ENCODE results near the gene OR2G2.

The OR2G2 gene

GRCh38 chr1:247588060-247588459 is at the start of gene OR2G2:
Gene OR2G2, plus strand, starts transcription at chr1:247588360. Its CDS starts 0 bp downstream, at chr1:247588360.
- no peak for DNase-seq

GRCh38 chr1:247538561-247538960 is 49.6 kb upstream of the OR2G2 start:
- no peak for DNase-seq

GRCh38 chr1:247539215-247539614 is 48.9 kb upstream of the OR2G2 start:
- DNase-seq, result no peak

GRCh38 chr1:247540581-247540980 is 47.6 kb upstream of the OR2G2 start:
- DNase-seq, result no peak

DNA sequence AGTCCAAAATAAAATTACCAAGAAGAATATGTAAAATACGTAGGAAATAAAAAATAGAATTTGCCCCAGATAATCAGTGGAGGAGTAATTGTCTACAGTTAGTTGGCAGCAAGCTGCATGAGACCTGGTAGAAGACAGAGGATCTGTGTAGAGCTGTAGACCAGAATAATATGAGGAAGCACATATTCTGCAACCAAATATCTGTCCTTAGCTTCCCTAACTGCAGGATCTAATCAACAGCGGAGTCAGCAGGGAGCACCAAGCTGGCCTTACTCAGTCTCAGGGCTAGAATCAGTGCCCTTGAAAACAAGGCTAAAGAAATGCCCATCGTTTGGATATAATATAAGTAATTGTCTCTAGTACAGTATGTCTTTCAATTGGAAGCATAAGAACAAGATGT is 45.3 kb upstream of the OR2G2 start:
- no peak for DNase-seq

- DNase-seq, result no peak
These were observed 40.1 kb upstream of the OR2G2 start for GRCh38 chr1:247548092-247548491.

DNA sequence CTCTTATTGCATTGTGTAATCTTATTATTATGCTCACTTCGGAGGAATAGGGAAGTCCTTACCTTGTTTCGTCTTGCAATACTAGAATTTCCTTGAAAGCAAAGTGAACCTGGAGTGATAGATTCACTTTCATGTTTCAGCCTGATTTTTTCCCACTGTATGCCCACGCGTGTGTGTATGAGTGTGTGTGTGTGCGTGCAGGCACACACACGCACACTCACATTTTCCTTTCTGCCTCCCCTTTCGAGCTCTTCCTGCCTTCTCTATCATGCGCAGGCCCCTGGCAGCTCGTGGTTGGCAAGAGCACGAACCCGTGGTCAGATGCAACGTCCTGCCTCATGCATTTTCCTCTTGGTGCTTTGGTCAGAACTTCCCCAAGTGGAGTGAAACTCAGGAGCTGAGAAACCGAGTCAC is 39.4 kb upstream of the OR2G2 start, which contains the start of gene GCSAML:
Gene GCSAML (plus strand): TSS at position 366 of the 414 bp plus-strand sequence. CDS start 58 bp downstream, outside the sequence.
- DNase-seq, result no peak

DNA sequence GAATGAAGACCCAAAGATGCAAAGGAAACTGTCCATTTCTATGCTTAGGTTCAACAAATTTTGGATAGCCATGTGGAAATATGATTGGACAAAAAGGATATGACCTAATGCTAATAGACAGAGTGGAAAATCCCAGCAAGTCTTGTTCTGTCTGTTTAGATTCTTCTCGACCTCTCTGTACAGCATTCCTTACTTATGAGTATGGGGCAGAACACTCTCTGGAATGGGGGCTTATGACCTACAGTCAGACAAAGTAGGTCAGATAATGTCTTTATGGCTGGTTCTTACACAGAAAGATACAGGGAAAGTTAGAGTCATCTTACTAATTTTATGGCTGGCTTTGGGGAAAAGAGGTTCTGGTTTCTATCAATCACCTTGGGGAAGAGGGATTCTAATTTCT is 36.4 kb upstream of the OR2G2 start:
- DNase-seq, result no peak

DNA sequence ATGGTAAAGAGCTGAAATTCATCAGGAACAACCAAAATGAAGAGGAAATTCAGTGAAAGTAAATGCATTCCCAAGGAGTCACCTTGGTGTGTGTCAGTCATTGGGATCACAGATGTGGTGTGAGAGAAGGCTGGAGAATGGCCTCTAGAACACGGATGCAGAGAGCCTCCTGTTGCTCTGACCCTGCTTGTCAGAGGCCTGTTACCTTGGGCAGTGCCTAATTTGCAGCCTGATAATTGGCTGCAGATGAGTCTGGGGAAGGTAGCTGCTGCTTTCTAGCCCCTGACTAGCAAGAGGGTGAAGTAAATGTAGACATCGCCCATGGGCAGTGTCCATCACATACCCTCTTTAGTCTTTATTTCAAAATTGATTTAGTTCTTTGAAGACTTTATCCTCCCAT is 35.9 kb upstream of the OR2G2 start:
- DNase-seq, result no peak

- DNase-seq, result no peak
These were observed 30.1 kb upstream of the OR2G2 start for GRCh38 chr1:247557926-247558674.

- DNase-seq, result no peak
These were observed 26.4 kb upstream of the OR2G2 start for GRCh38 chr1:247561711-247562110.

DNA sequence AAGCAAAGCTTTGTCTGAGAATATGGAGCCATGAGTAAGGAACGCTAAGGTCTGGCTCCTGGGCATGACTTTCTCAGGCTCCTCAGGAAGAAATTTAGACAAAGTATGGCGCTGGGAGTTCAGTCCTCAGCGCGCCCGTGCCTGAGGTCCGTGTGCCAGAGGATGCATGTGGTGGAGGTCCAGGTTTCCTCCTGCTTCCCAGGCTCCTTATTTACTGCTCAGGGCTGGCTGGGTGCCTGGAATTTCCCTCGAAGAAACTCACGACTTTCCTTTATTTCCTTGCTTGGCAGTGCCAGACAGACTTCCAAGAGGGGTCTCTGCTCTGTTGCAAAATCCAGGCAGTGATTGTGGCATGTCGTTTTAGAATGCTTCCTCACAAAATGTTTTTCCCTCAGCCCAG is 26.0 kb upstream of the OR2G2 start:
- DNase-seq, result no peak

GRCh38 chr1:247574236-247574635 is 13.9 kb upstream of the OR2G2 start:
- no peak for DNase-seq

DNA sequence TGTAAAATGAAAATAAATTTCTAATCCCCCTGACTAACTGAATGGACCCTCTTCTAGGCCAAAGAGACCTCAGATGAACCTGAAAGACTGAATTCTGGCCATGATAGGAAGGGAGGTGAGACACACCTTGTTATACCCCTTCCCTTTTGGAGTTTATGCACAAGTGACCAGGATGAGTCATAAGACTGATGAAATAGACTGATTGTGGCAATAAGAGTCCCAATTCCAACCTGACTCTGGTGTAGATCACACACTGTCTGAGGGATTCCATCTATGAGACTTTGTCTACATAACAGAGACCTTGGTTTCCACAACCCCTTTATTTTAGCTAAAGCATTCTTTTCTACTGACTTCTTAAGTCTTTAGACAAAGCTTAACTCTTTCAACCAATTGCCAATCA is 13.5 kb upstream of the OR2G2 start:
- no peak for DNase-seq

GRCh38 chr1:247576514-247576913 is 11.6 kb upstream of the OR2G2 start:
- DNase-seq, result no peak

DNA sequence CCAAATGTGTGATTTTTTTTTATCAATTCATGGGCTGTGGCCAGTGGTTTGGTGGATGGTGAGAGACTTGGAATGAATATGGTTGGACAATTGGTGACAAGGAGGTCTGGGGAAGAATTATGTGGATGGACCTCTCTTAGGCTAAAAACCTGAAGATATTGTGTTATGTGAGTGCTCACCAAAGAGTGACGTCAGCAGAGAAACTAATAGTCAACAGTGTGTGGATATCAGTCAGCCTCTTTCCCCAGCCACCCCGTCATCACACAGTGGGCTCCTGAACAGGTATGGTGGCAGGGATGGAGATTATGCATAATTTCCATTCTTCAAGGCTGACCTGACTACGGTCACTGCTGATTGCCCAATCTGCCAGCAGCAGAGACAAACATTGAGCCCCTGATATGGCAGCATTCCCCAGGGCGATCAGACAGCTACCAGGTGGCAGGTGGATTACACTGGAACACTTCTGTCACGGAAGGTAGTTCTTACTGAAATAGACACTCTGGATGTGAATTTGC is 9.2 kb upstream of the OR2G2 start:
- DNase-seq, result no peak

- DNase-seq, result no peak
These were observed 17.1 kb downstream of the OR2G2 start, which contains the start of gene OR2G3 for GRCh38 chr1:247605286-247605685. Gene OR2G3, plus strand, starts transcription at chr1:247605586. Its CDS starts 0 bp downstream, at chr1:247605586.

GRCh38 chr1:247613405-247613804 is 25.2 kb downstream of the OR2G2 start:
- no peak for DNase-seq

GRCh38 chr1:247614625-247615024 is 26.5 kb downstream of the OR2G2 start:
- no peak for DNase-seq

GRCh38 chr1:247627951-247628350 is 39.8 kb downstream of the OR2G2 start:
- DNase-seq, result no peak

GRCh38 chr1:247638011-247638410 is 49.9 kb downstream of the OR2G2 start:
- DNase-seq, result no peak

DNA sequence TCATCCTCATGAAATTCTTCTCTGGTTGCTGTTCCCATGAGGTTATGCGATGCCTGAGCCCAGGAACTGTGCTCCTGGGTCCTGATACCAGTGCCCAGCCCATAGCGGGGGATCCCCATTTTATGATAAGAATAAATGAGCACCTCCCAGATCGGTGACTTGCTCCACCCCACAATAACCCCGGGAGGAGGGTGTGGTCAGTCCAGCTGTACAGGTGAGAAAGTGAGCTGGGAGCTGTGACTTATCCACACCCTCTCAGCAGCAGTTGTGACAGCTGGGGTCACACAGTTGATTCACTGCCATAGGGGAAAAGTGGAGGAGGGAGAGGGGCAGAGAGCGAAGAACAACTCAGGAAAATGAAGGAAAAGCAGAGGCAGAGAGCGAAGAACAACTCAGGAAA is 50.6 kb downstream of the OR2G2 start:
- DNase-seq, result no peak
